HG03025 (cell line): ENCODE measurements around the gene YWHAG.
"Not testable (repeated sequence)": the region's sequence is repeated elsewhere in the genome, so short reads cannot be mapped to it uniquely, and the experiment has no call there.

Experiments used
- ATAC-seq: cut with Tn5 transposase; IDR thresholded peaks from one replicate; pipeline ENCODE4 v1.9.1; 2021; ENCODE audit warnings: mild to moderate bottlenecking, moderate library complexity; ENCODE audit not compliant: unreplicated experiment, low FRiP score

The YWHAG gene

GRCh38 chr7:76358481-76359110 lies at the start of gene YWHAG:
YWHAG (minus strand) TSS chr7:76358991; CDS start chr7:76358808, 183 bp downstream.
- ATAC-seq, result peak; percentile 57

DNA sequence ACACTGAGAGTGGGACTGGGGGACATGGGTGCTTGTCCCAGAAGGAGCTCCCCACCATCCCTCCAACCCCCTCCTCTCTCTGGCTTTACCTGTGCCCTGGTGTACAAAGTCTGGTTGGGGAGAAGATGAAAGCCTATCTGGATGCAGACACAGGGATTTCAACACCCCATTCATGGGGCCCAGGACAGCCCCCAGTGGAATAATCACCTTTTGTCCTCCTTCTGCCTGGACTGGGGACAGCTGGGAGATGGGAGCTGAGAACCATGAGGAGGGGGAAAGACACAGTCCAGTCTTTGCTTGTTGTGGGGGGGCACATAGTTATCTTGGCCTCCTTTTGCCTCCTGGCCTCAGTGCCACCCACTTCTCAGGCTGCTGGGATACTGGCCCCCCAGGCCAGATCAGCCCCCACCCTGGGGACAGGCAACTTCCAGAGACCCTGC lies 49.4 kb upstream of the YWHAG start:
- ATAC-seq, result no peak

GRCh38 chr7:76407718-76408117 lies 48.9 kb upstream of the YWHAG start:
- no peak for ATAC-seq

DNA sequence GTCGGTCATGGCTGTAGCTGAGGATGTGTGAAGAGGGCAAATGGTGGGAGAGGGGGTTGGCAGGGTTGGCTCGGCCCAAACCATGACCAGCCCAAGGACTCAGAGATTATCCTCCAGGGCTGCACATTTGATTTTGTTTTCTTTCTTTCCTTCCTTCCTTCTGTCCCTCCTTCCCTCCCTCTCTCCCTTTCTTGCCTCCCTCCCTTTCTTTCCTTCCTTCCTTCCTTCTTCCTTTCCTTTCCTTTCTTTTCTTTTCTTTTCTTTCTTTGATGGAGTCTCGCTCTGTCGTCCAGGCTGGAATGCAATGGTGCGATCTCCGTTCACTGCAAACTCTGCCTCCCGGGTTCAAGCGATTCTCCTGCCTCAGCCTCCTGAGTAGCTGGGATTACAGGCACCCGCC lies 46.9 kb upstream of the YWHAG start:
- no peak for ATAC-seq

DNA sequence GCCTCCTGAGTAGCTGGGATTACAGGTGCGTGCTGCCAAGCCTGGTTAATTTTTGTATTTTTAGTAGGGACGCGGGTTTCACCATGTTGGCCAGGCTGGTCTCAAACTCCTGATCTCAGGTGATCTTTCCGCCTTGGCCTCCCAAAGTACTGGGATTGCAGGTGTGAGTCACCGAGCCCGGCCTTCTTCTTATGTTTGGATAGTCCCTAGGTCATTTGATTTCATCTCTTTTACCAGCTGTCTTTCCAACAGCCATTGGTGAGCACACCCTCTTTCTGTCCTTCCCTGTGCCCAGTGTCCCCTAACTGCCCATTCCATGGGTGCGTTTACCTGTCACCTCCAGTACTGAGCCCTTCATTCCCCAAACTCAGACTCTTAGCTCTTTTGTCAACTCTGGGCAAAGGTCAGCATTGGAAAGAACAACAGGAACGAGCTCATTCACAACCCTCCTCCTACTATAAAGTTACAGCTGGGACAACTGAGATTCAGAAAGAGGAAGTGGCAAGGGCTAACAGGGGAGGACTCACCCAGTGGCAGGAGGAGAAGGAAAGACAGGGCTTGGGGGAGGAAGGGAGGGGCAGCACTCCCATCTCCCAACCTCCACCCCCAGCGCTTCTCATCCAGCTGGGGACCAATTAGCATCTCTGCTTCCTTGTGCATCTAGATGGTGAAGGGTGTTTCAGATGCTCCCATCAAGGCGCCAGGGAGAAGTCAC lies 45.1 kb upstream of the YWHAG start:
- ATAC-seq, result no peak

DNA sequence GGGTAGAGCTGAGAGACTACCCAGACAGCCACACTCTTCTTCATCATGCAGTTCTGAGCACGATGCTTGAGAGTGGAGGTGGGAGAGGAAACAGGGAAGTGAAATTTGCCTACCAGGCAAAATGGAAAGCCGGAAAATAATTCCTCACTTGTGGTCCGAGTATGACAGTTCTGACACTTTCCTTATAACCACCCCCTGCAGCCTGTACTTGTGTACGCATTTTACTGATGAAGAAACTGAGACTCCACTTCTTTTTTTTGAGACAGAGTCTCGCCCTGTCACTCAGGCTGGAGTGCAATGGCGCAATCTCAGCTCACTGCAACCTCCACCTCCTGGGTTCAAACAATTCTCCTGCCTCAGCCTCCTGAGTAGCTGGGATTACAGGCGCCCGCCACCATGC lies 44.3 kb upstream of the YWHAG start:
- not testable (repeated sequence) for ATAC-seq

DNA sequence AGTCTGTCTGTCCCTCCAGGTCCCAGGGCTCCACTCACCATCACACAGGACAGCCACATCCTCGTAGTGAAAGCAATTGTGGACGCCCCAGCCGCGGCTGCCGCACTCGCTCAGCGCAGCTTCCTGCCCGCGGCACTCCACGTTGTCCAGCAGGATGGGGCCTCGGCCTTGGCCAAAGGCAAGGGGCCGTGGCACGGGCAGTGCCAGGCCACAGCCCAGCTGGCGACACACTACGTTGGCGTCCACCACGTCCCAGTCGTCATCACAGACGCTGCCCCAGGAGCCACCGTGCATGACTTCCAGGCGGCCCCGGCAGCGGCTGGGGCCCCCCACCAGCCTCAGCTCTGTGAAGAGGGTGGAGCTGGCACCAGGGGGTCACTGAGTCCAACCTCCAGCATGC lies 41.5 kb upstream of the YWHAG start:
- ATAC-seq, result no peak

GRCh38 chr7:76397409-76398183 lies 38.8 kb upstream of the YWHAG start:
- no peak for ATAC-seq

DNA sequence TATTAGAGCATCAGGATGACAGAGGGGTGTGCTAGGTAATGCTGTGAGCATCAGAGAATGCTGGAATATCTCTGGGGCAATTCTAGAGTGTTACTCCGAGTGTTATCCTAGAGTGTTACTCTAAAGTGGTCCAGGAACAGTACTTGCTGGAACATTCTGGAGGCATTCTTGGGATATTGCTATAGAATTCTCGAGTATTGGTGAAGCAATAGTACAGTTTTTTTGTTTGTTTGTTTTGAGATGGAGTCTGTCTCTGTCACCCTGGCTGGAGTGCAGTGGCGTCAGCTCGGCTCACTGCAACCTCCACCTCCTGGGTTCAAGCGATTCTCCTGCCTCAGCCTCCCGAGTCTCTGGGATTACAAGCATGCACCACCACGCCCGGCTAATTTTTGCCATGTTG lies 38.1 kb upstream of the YWHAG start:
- no peak for ATAC-seq

DNA sequence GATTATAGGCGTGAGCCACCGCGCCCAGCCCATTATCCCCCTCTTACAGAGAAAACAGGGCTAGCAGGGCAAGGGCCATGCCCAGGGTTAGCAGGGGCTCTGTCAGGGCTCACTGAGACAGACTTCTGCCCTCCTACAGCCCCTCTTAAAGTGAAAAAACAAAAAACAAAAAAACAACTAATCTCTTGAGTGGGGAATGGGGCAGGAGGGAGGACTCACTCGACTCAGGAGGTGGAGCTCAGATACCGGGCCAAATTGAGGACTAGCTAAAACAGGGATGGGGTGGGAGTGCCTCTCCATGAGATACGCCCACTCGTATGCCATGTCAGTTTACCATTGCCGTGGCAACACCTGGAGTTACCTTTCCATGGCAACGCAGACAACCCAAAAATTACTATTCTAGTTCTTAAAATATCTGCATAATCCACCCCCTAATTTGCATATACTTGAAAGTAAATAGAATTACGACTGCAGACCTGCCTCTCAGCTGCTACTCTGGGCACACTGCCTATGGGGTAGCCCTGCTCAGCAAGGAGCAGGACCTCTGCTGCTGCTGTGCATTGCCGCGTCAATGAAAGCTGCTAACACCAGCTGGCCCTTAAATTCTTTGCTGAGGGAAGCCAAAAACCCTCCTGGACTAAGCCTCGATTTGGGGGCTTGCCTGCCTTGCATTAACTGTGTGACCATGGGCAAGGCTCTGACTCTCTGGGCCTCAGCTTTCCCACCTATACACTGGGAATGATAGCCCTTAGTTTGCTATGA lies 37.4 kb upstream of the YWHAG start:
- ATAC-seq, result no peak

DNA sequence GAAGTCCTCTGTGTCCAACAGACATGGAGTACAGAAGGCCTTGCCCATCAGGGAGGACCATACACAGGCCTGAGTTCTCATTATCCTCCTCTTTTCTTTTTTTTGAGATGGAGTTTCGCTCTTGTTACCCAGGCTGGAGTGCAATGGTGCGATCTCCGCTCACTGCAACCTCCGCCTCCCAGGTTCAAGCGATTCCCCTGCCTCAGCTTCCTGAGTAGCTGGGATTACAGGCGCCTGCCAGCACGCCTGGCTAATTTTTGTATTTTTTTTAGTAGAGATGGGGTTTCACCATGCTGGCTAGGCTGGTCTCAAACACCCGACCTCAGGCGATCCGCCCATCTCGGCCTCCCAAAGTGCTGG lies 36.8 kb upstream of the YWHAG start:
- not testable (repeated sequence) for ATAC-seq

DNA sequence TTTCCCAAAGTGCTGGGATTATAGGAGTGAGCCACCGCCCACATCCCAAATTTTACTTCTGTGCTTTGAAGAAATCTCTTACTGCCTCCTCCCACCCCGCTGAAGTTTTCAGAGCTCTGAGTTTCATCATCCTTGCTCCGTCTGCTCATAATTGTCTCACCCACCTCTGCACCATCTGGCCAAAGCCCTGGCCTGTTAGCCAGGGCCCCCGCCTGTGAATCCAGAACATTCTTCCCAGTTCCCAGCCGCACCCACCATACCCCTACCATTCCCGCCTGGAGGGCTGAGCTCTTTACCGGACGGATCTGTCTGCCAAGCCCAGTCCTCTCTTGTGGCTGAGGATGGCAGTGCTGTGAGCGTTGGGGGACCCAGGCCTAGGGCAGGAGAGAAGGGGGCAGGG lies 36.2 kb upstream of the YWHAG start:
- no peak for ATAC-seq

GRCh38 chr7:76393116-76394031 lies 34.6 kb upstream of the YWHAG start:
- ATAC-seq, result peak; percentile 88

DNA sequence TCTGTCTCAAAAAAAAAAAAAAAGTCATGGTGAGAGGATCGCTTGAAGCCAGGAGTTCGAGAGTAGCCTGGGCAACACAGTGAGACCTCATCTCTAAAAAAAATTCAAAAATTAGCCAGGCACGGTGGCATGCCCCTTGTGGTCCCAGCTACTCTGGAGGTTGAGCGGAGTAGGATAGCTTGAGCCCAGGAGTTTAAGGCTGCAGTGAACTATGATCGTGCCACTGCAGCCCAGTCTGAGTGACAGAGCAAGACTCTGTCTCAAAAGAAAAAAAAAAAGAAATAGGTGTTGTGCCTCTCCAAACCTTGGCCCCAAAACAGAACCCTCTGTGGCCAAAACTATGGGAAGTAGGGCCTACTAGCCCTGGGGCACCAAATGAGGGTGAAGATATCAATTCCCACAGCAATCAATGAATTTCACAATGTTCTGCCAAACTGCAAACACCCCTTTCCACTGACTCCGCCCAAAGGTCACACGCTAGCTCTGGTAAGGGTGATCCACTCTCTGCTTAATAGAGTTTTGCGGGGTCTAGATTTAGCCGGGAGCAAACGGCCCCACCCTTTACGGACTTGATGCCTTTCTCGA lies 33.8 kb upstream of the YWHAG start:
- ATAC-seq, result no peak

- ATAC-seq, result no peak
These were observed 31.3 kb upstream of the YWHAG start for GRCh38 chr7:76390092-76390491.

DNA sequence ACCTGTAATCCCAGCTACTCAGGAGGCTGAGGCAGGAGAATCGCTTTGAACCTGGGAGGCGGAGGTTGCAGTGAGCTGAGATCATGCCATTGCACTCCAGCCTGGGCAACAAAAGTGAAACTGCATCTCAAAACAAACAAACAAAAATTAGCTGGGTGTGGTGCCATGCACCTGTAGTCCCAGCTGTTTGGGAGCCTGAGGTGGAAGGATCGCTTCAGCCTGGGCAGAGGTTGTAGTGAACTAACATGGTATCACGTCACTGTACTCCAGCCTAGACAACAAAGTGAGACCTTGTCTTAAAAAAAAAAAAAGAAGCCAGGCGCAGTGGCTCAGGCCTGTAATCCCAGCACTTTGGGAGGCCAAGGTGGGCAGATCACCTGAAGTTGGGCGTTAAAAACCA lies 29.0 kb upstream of the YWHAG start:
- not testable (repeated sequence) for ATAC-seq

GRCh38 chr7:76386691-76387260 lies 28.0 kb upstream of the YWHAG start:
- no peak for ATAC-seq

GRCh38 chr7:76383089-76383944 lies 24.5 kb upstream of the YWHAG start:
- ATAC-seq, result no peak
